HG03139 (cell line): ENCODE results near the gene COG3.

Experiments used
- ATAC-seq: cut with Tn5 transposase; IDR thresholded peaks from one replicate; pipeline ENCODE4 v1.9.1; 2021; ENCODE audit not compliant: unreplicated experiment

The COG3 gene

GRCh38 chr13:45541806-45542205 is 77.1 kb downstream of the COG3 start:
- ATAC-seq = no peak

GRCh38 chr13:45542391-45542790 is 77.7 kb downstream of the COG3 start:
- ATAC-seq = no peak

DNA sequence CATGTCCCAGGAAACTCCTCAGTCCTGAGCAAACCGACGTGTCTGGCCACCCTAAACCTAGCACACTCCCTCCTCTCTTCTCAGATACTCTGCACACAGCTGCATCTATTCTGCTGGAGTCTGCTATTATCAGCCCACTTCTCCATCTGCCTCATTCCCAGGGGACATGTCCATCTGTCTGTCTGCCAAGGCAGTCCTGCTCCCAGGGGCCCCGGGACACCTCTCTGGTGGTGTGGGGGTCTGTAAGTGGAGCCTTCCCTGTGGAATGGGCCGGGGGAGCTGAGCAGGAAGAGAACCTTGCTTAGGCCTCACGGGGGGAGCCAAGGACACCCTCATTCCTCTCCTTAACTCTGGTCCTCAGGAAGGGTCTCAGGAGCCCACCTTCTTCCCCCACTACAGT is 78.1 kb downstream of the COG3 start:
- ATAC-seq = no peak

GRCh38 chr13:45544520-45544919 is 79.8 kb downstream of the COG3 start:
- no peak for ATAC-seq

DNA sequence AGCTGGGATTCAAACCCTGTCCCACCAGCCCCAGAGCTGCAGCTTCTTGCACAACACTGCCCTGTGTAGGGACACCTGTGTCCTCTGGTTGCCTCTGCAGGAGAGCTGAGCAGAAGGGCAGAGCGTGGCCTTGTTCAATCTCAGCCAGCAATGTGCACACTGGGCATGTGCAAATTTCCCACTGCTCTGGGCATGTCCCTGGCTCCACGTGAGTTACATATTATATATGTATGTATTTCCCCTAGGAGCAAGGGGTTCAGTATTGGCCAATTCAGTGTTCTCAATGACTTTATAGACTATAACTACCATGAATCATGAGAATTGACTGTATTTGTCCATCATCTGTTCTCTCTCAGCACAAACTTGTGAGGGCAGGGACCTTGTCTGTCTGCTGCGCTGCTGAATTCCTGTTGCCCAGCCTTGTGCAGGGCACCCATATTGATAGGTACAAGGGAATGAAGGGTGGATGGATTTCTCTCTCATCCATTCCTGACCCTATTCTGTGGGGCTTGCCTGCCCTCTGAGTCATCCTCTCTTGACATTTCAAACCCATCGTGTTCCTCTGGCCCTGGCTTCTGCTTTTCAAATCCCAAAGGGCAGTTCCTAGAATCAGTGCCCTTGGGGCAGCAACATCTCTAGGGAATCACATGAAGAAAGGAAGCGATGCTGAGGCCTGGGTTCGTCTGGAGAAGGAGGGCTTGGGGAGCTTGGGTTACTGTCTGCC is 81.1 kb downstream of the COG3 start:
- ATAC-seq = no peak

GRCh38 chr13:45546410-45546765 is 81.6 kb downstream of the COG3 start:
- no peak for ATAC-seq

DNA sequence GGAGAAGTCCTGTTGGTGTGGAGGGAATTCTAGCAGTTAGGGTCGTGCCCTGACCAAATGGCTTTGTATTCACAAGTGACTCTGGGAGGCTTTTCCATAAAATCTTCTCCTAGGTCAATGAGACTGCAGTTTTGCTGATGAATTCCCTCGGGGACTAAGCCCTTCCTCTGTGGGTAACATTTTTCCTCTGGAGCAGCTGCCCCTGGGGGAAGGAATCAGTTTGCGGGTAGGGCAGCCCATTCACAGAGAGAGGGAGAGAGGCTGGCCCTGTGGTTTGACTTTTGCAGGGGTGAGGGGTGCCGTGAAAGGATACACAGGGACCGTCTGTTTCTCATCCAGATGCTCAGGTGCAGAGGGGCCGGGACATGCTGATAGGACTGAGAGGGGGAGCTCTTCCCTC is 83.5 kb downstream of the COG3 start:
- no peak for ATAC-seq

GRCh38 chr13:45554604-45555109 is 89.9 kb downstream of the COG3 start:
- no peak for ATAC-seq

- no peak for ATAC-seq
These were observed 99.5 kb downstream of the COG3 start for GRCh38 chr13:45564133-45564776.

DNA sequence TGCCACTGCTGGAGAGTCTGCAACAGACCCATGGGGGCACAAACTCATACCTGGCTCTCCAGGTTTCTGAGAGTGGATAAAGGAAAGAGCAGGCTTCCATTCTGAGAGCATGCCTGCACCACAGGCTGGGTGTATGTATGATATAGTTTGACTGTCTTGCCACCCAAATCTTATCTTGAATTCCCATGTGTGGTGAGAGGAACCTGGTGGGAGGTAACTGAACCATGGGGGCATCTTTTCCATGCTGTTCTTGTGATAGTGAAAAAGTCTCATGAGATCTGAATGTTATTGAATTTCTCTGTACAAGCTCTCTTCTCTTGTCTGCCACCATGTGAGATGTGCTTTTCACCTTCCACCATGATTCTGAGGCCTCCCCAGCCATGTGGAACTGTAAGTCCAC is 100.6 kb downstream of the COG3 start:
- ATAC-seq = no peak

DNA sequence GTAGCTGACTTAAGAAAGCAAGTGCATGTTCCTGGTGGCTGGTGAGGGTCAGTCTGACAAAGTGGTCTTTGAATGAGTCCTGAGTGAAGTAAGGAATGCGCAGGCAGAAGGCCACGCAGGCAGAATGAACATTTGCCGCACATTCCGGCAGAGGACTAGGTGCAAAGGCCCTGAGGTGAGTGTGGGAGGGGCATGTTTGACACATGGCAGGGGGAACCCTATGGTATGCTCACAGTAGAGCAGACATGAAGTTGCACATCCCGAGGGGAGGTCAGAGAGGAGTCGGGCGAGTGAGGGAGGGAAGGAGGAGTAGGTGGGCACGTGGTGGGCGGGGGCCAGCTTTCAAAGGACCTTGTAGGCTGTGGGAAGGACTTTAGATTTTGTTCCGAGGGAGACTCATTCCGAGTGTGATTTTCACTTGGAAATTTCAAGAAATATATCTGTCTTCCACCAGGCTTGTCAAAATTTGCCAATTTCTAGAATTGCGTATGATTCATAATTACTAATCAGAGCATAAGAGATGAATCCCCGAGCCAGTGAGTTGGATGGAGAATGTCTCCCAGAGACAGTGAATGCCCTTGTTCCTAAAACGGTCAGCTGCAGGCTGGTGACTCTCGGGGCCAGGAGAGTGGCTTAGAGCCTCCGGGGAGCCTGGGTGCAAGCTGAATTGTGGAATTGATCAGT is 110.5 kb downstream of the COG3 start:
- no peak for ATAC-seq

DNA sequence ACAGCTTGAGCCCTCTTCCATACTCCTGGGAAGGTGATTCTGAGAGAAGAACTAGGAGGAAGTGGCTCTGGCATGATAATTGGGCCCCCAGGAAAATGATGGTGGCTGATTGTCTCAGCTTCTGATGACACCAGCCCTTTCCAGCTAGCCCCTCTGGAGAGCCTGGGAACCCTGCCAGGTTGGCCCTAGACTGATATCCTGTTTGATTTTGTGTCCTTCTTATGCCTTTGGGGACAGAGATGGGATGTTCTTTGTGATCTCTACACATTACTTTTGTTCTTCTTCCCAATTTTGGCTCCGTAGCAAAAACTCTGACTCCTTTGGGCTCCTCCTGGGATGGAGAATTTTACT is 111.1 kb downstream of the COG3 start:
- ATAC-seq = no peak

DNA sequence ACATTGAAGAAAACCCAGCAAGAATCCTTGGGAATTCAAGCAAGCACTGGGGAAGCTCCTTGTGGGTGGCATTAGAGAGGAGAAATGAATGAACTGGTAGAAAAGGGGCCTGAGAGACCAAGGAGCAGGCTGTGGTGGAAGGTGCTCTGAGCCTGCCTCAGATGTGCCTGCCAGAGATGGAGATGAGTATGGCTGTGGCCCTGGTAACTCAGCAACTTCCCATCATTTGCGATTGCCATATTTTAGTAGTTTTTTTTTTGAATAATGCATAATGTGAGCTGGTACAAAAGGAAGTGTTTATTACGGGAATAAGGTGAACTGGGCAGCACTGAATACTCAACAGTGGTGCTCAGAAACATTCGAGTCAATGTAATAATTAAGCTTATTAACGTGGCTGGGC is 111.7 kb downstream of the COG3 start:
- no peak for ATAC-seq

DNA sequence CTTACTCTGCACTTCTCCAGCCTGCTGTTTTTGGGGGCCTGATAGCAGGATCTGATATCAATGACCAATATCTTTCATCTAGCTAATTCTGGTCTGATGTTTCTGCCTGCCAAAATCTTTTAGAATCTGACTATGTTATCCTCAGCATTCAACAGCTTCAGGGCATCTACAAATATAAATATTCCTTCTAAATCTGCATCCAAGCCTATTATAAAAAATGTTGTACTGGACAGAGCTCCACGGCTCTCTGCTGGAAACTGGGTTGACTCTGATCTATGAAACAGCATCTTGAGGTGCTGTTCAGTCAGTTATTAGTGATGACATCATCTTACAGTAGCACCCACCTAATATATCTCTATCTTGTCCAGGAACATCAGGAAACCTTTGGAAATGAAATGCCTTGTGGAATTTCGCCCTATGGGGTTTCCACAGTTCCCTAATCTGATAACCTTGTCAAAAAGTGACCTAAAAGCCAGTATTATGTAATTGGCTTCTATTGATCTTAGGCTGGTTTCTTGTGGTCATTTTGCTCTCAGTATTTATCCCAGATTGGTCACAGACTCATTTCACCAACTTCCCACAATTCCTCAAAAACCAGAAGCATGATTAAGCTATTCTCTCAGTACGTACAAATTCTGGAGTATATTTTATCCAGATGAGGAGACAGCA is 117.8 kb downstream of the COG3 start:
- no peak for ATAC-seq

GRCh38 chr13:45584816-45585215 is 120.1 kb downstream of the COG3 start:
- ATAC-seq = no peak
